HG03097 (cell line): ENCODE results near the gene TMEM170A.

Experiments used
- ATAC-seq: cut with Tn5 transposase; IDR thresholded peaks from one replicate; pipeline ENCODE4 v1.9.1; 2021; ENCODE audit not compliant: unreplicated experiment, low FRiP score

TMEM170A gene

GRCh38 chr16:75406943-75407342 is 57.5 kb downstream of the TMEM170A start:
- no peak for ATAC-seq

- no peak for ATAC-seq
These were observed 61.5 kb downstream of the TMEM170A start for GRCh38 chr16:75402821-75403475.

- no peak for ATAC-seq
These were observed 62.2 kb downstream of the TMEM170A start for GRCh38 chr16:75402159-75402820.

- no peak for ATAC-seq
These were observed 62.8 kb downstream of the TMEM170A start for GRCh38 chr16:75401691-75402090.

GRCh38 chr16:75398333-75398732 is 66.2 kb downstream of the TMEM170A start:
- no peak for ATAC-seq

GRCh38 chr16:75394941-75395340 is 69.5 kb downstream of the TMEM170A start:
- ATAC-seq: no peak
